Activated CD4-positive, CD25-positive, alpha-beta regulatory T cell (primary cell): Measurements from ENCODE around the gene FEZF2.

Experiments
- DNase-seq, 4 experiments: peaks; one replicate each; lab custom pipeline; 2025; lab: John Stamatoyannopoulos, UW

Gene FEZF2

GRCh38 chr3:62329971-62330370 is 43.4 kb downstream of the FEZF2 start:
- DNase-seq = no peak

- no peak for DNase-seq
Observed at GRCh38 chr3:62325896-62326295, 47.5 kb downstream of the FEZF2 start.

- DNase-seq = no peak
Observed at GRCh38 chr3:62323241-62323640, 50.1 kb downstream of the FEZF2 start.
